ENCODE results near the gene SYNPR.

DNA sequence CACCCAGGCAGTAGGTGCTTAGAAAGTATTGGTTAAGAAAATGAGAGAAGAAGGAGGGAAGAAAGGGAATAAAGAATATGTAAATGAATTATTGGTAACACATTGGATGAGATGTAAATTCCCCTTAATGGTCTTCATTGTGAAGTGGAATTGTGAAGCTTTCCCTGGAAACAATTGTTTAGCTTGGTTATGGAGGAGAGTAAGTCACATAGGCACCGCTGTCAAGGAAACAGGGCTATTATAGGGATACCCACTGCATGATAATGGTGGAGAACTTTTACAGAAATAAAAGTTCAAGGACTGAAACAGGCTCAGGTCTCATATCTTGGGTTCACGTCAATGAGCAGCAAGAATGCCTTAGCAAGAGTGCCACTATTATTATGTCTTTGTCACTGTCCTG is 9.5 kb downstream of the SYNPR start:
- TF ChIP-seq FOXP2 (optimal IDR thresholded peaks at IDR 0.05; ENCODE audit: control extremely low read depth, extremely low read length, insufficient read depth) (no peak), POLR2AphosphoS5 (IDR thresholded peaks at IDR 0.05; ENCODE audit: borderline replicate concordance, low read depth, low read length) (no peak)
